Skeletal muscle satellite cell (primary cell): ENCODE results near the gene CAMK2G.

Source experiments
- H3K27me3 ChIP-seq: 2 replicates; pipeline ENCODE4 v1.7.0; 2013; ENCODE audit warnings: low read length; ENCODE audit not compliant: control insufficient read depth, insufficient read depth
- H3K36me3 ChIP-seq: 2 replicates; pipeline ENCODE4 v1.7.0; 2013; ENCODE audit warnings: mild to moderate bottlenecking, control low read depth, low read length; ENCODE audit not compliant: insufficient read depth
- H3K4me1 ChIP-seq: 2 replicates; pipeline ENCODE4 v1.7.0; 2013; ENCODE audit warnings: low read length; ENCODE audit not compliant: control insufficient read depth, insufficient read depth
- H3K4me2 ChIP-seq: 2 replicates; pipeline ENCODE4 v1.7.0; 2013; ENCODE audit warnings: mild to moderate bottlenecking, low read length
- H3K4me3 ChIP-seq: 2 replicates; pipeline ENCODE4 v1.7.0; 2013; ENCODE audit warnings: low read length
- H3K9ac ChIP-seq: 2 replicates; pipeline ENCODE4 v1.7.0; 2013; ENCODE audit warnings: mild to moderate bottlenecking, low read depth, low read length, moderate library complexity
- H3K9me3 ChIP-seq: replicated peaks from 2 replicates; pipeline ENCODE4 v1.7.0; 2013; ENCODE audit warnings: mild to moderate bottlenecking, control low read depth, low read length

CAMK2G gene

DNA sequence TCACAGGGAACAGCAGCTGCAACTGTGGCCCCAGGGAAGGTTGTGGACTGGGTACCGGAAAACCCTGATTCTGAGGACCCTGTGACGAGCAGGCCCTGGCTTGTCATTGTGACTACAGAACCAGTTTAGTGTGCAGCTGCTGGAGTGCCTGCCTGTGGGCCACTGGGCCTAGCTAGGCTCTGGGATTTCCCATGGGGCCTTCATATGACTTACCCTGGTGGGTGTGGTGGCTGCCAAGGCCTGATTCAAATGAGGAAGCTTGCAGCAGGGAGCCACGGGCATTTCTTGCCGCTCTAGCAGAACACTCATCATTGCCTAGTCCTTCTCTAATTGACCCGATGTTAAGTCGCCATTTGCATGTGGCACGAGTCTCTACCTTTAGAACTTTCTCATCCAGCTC is 14.7 kb upstream of the CAMK2G start:
- Histone ChIP-seq H3K27me3 (no peaks in the 10 kb centered on the region), H3K9ac (peak overlapping the region; percentile 84), H3K4me2 (peak overlapping the region; percentile 85), H3K4me3 (peak overlapping the region; percentile 9), H3K4me1 (peaks cover 57% of the 10 kb centered on the region), H3K9me3 (no peaks in the 10 kb centered on the region), H3K36me3 (no peaks in the 10 kb centered on the region)

GRCh38 chr10:73888514-73888913 is 14.2 kb upstream of the CAMK2G start:
- H3K9me3 ChIP-seq, result no peaks in the 10 kb centered on the region

GRCh38 chr10:73887294-73888039 is 13.1 kb upstream of the CAMK2G start:
- peak overlapping the region; percentile 61 for H3K4me3 ChIP-seq
- peak overlapping the region; percentile 84 for H3K9ac ChIP-seq

More at GRCh38 chr10:73888514-73888913, 14.2 kb upstream of the CAMK2G start:
- Histone ChIP-seq H3K4me1 (peaks cover 52% of the 10 kb centered on the region), H3K27me3 (no peaks in the 10 kb centered on the region), H3K9ac (peak overlapping the region; percentile 84), H3K4me2 (peak overlapping the region; percentile 85), H3K4me3 (peak overlapping the region; percentile 9), H3K36me3 (no peaks in the 10 kb centered on the region)

GRCh38 chr10:73886661-73887293 is 12.4 kb upstream of the CAMK2G start:
- Histone ChIP-seq H3K36me3 (no peaks in the 10 kb centered on the region), H3K9ac (peak overlapping the region; percentile 84), H3K4me3 (peak overlapping the region; percentile 44)

More at GRCh38 chr10:73887294-73888039, 13.1 kb upstream of the CAMK2G start:
- Histone ChIP-seq H3K4me1 (peaks cover 43% of the 10 kb centered on the region), H3K4me2 (peak overlapping the region; percentile 85), H3K36me3 (no peaks in the 10 kb centered on the region), H3K27me3 (no peaks in the 10 kb centered on the region), H3K9me3 (no peaks in the 10 kb centered on the region)

DNA sequence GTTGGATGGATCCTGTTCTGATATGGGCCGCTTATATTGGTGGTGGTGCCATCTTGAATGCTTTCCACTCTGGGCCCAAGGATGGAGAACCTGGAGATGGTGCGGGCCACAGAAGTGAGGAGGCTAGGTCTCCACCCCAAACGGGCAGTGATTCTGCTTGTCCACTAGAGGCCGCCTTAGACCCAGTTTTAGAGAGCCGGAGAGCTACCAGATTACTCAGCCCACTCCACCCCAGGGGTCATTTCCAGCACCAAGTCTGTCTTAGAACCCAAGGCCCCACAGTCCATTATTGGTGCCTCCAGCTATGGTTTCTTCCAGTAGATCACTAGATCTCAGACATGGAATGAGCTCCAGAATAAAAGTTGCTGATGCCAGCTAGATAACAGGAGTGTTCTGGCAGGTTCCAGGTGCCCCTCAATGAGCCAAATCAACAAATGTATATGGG is 11.8 kb upstream of the CAMK2G start:
- peaks cover 39% of the 10 kb centered on the region for H3K4me1 ChIP-seq
- H3K27me3 ChIP-seq, result no peaks in the 10 kb centered on the region
- no peaks in the 10 kb centered on the region for H3K9me3 ChIP-seq
- no peak overlapping the region for H3K4me3 ChIP-seq
- peak overlapping the region; percentile 85 for H3K4me2 ChIP-seq
- H3K36me3 ChIP-seq, result no peaks in the 10 kb centered on the region
- H3K9ac ChIP-seq, result peak overlapping the region; percentile 84

More at GRCh38 chr10:73886661-73887293, 12.4 kb upstream of the CAMK2G start:
- Histone ChIP-seq H3K4me1 (peaks cover 39% of the 10 kb centered on the region), H3K9me3 (no peaks in the 10 kb centered on the region), H3K27me3 (no peaks in the 10 kb centered on the region), H3K4me2 (peak overlapping the region; percentile 85)

DNA sequence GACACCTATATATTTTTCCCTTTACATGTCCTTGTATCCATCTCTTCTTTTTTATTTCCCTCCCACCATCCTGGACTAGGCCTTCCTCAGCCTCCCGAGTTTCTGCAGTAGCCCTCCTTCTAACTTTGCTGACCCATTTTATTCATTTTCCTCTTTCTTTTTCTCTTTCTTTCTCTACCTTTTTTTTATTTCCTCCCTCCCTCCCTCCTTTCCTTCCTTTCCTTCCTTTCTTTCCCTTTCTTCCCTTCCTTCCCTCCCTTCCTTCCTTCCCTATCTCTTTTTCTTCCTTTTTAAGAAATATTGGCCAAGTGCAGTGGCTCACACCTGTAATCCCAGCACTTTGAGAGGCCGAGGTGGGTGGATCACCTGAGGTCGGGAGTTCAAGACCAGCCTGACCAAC is 9.7 kb upstream of the CAMK2G start:
- Histone ChIP-seq H3K9me3 (no peaks in the 10 kb centered on the region), H3K4me3 (no peak overlapping the region), H3K9ac (no peak overlapping the region), H3K36me3 (no peaks in the 10 kb centered on the region), H3K4me2 (no peak overlapping the region), H3K27me3 (no peaks in the 10 kb centered on the region), H3K4me1 (peaks cover 32% of the 10 kb centered on the region)

DNA sequence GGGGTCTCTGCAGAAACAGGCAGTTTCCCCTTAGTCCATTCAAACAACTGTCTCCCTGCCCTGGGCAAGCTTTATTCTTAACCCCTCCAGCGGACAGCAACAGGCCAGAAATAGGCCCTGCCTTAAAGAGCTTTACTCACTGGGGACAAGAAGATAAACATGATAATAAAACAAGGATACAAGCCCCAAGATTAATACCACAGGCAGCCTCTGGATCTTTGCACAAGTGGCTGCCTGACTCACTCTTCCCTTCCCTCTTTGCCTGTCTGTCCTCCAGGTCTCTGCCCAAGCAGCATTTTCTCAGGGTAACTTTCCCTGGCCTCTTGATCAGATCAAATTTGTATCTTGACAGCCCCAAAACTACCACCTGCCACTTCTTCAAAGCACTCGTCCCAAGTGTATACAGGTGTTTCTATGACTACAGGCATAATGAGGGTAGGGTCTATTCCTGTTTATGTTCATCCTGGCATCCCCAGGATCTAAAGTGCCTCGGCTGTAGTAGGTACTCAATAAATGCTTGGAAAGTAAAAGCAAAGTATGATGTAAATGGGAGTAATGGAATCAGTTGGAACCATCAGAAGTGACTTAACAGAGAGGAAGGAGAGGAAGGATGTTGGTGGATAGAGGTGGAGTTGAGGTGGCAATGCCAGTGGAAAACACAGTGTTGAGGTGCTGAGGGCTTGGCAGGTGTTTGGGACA is 7.0 kb upstream of the CAMK2G start:
- Histone ChIP-seq H3K9ac (no peak overlapping the region), H3K4me2 (no peak overlapping the region), H3K9me3 (no peaks in the 10 kb centered on the region), H3K4me1 (peaks cover 18% of the 10 kb centered on the region), H3K27me3 (no peaks in the 10 kb centered on the region), H3K36me3 (no peaks in the 10 kb centered on the region), H3K4me3 (no peak overlapping the region)

GRCh38 chr10:73879296-73880173 is 5.2 kb upstream of the CAMK2G start:
- no peaks in the 10 kb centered on the region for H3K27me3 ChIP-seq
- no peak overlapping the region for H3K9ac ChIP-seq
- H3K9me3 ChIP-seq, result no peaks in the 10 kb centered on the region
- no peak overlapping the region for H3K4me3 ChIP-seq
- no peaks in the 10 kb centered on the region for H3K36me3 ChIP-seq
- peak overlapping the region; percentile 23 for H3K4me2 ChIP-seq
- H3K4me1 ChIP-seq, result peaks cover 22% of the 10 kb centered on the region

- no peaks in the 10 kb centered on the region for H3K27me3 ChIP-seq
- peaks cover 22% of the 10 kb centered on the region for H3K4me1 ChIP-seq
- no peak overlapping the region for H3K4me2 ChIP-seq
- no peaks in the 10 kb centered on the region for H3K9me3 ChIP-seq
- H3K36me3 ChIP-seq, result no peaks in the 10 kb centered on the region
- H3K9ac ChIP-seq, result no peak overlapping the region
- no peak overlapping the region for H3K4me3 ChIP-seq
Observed at GRCh38 chr10:73878365-73878764, 4.0 kb upstream of the CAMK2G start.

DNA sequence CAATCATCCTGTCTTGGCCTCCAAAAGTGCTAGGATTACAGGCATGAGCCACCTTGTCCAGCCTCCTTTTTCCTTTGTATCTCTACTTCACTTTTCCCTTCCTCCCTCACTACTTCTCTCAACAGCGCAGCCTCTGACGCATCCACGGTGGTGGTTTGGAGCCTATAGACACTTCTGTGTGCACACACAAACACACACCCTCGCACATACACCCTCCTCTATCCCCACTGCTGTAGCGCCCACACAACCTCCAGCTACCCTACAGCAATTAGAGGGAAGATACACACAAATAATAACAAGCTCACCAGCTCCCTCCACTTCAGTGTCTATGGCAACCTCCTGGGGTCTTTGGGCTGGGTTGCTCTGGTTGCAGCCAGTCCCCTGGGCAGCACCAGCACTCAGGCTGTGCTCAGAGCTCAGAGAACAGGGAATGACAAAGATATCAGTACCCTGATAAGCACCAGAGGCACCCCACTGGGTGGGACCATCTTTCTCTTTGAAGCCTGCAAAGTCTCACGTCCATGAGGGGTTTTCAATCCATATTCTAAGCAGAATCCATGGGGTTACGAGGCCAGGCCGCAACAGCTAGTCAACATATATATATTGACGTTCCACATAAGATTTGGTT is 3.3 kb upstream of the CAMK2G start:
- H3K36me3 ChIP-seq, result no peaks in the 10 kb centered on the region
- no peaks in the 10 kb centered on the region for H3K9me3 ChIP-seq
- no peaks in the 10 kb centered on the region for H3K27me3 ChIP-seq
- no peak overlapping the region for H3K9ac ChIP-seq
- peaks cover 30% of the 10 kb centered on the region for H3K4me1 ChIP-seq
- H3K4me3 ChIP-seq, result no peak overlapping the region
- H3K4me2 ChIP-seq, result no peak overlapping the region
